Measurements from ENCODE around the gene PADI1. TPM values are rescaled to one million over a fixed set of nuclear protein-coding genes. Genes with fewer than 3 reads are reported as not detected.

The PADI1 gene
- total and polyA plus RNA-seq, 2 of the 8 experiments (the other 6 are each of a cell fraction or from before 2014, with no cell fraction given) = 0.20 to 0.30 TPM

- FAIRE-seq = no peak
- TF ChIP-seq NANOG (IDR thresholded peaks at IDR 0.05; ENCODE audit: insufficient read depth, low read depth, low read length, poor library complexity, severe bottlenecking) (no peak), PHF8 (conservative IDR thresholded peaks at IDR 0.05; ENCODE audit: low read depth, low read length) (no peak), ATF2 (IDR thresholded peaks at IDR 0.05; ENCODE audit: low read length) (no peak), ATF3 (IDR thresholded peaks at IDR 0.05; ENCODE audit: insufficient read depth, low read depth, low read length) (no peak), FOSL1 (IDR thresholded peaks at IDR 0.05; ENCODE audit: insufficient read depth, low read depth, low read length) (no peak), HDAC2 (IDR thresholded peaks at IDR 0.05; ENCODE audit: borderline replicate concordance in 1 of 2, low read depth in 2 of 2, low read length in 2 of 2) (no peak), JUN (IDR thresholded peaks at IDR 0.05; ENCODE audit: low read depth, low read length) (no peak), EZH2 (IDR thresholded peaks at IDR 0.05; ENCODE audit: low read depth, low read length, severe bottlenecking) (no peak)
- TF ChIP-seq, protein P1, sequence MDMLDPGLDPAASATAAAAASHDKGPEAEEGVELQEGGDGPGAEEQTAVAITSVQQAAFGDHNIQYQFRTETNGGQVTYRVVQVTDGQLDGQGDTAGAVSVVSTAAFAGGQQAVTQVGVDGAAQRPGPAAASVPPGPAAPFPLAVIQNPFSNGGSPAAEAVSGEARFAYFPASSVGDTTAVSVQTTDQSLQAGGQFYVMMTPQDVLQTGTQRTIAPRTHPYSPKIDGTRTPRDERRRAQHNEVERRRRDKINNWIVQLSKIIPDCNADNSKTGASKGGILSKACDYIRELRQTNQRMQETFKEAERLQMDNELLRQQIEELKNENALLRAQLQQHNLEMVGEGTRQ (IDR thresholded peaks at IDR 0.05; ENCODE audit: low read length) = no peak
These were observed 61.0 kb downstream of the PADI1 start for GRCh38 chr1:17265950-17266349.

More at GRCh38 chr1:17265950-17266349, 61.0 kb downstream of the PADI1 start:
- Histone ChIP-seq H2BK5ac (ENCODE audit: low read depth, low read length) (0 out of 2 replicates have a peak overlapping the region, but pooled peaks have one; percentile 13), H2BK20ac (ENCODE audit: low read length) (no peak overlapping the region), H3K4ac (replicated peaks; ENCODE audit: insufficient read length, low read depth, low read length) (no peak overlapping the region), H3K9me3 (ENCODE audit: insufficient read depth in 2 of 2, low read depth in 1 of 2, low read length in 1 of 2) (no peaks in the 10 kb centered on the region), H3K79me2 (ENCODE audit: control insufficient read depth in 1 of 2, insufficient read depth in 2 of 2, low read length in 2 of 2) (no peaks in the 10 kb centered on the region), H3K36me3 (ENCODE audit: control insufficient read depth in 2 of 4, insufficient read depth in 4 of 4, low read length in 3 of 4) (no peaks in the 10 kb centered on the region), H3K4me1 (replicated peaks in 1 of 4; ENCODE audit: control insufficient read depth in 3 of 4, insufficient read depth in 4 of 4, low read length in 3 of 4) (no peaks in the 10 kb centered on the region; a peak in 1 of 7 replicates), H3K27me3 (replicated peaks in 1 of 4; ENCODE audit: control insufficient read depth in 3 of 4, extremely low read depth in 1 of 4, insufficient read depth in 3 of 4, low read length in 3 of 4) (no peaks in the 10 kb centered on the region), H3K27ac (ENCODE audit: low read depth, low read length) (no peak overlapping the region), H3K79me1 (ENCODE audit: low read depth, low read length) (no peaks in the 10 kb centered on the region), H3K4me3 (ENCODE audit: extremely low read depth in 1 of 4, insufficient read depth in 2 of 4, low read depth in 3 of 4, low read length in 4 of 4) (no peak overlapping the region), H3K23ac (ENCODE audit: insufficient read length) (no peak overlapping the region), H3K14ac (ENCODE audit: insufficient read length) (no peak overlapping the region), H4K20me1 (replicated peaks in 1 of 2; ENCODE audit: control insufficient read depth in 1 of 2, insufficient read depth in 2 of 2, low read length in 2 of 2) (no peaks in the 10 kb centered on the region), H4K91ac (replicated peaks; ENCODE audit: insufficient read length, low read length) (no peak overlapping the region), H4K8ac (ENCODE audit: extremely low read depth, insufficient read depth, low read length) (no peak overlapping the region), H2BK15ac (ENCODE audit: low read length) (no peak overlapping the region), H4K5ac (ENCODE audit: insufficient read length, low read depth, low read length) (no peak overlapping the region), H3K4me2 (ENCODE audit: insufficient read depth in 1 of 2, low read depth in 2 of 2, low read length in 2 of 2) (no peak overlapping the region), H3K56ac (replicated peaks; ENCODE audit: insufficient read length, low read depth, low read length) (no peak overlapping the region), H3K23me2 (ENCODE audit: low read depth, low read length) (no peaks in the 10 kb centered on the region), H3K9ac (replicated peaks in 1 of 4; ENCODE audit: extremely low read depth in 1 of 4, low read depth in 3 of 4, low read length in 3 of 4) (no peak overlapping the region), H2BK120ac (replicated peaks; ENCODE audit: low read depth, low read length) (no peak overlapping the region), H2AFZ (ENCODE audit: low read length) (no peak overlapping the region), H2BK12ac (ENCODE audit: low read depth, low read length) (no peak overlapping the region), H2AK5ac (ENCODE audit: low read depth, low read length) (no peak overlapping the region), H3K18ac (ENCODE audit: extremely low read depth, low read length) (no peak overlapping the region)
- no peak for DNase-seq (ENCODE audit: low read depth in 1 of 2, low spot score in 2 of 2)
- 87% methylated on average over 4 of the region's 4 CpGs; no CpG with 5 or more reads in 1 of the 2 experiments for WGBS, 2 experiments (ENCODE audit: extremely low coverage in 1 of 2, insufficient coverage in 1 of 2, insufficient read length in 1 of 2, insufficient replicate concordance in 2 of 2, low coverage in 1 of 2, low lambda C conversion rate in 2 of 2, missing lambda C conversion rate in 1 of 2)
- POLR2A ChIA-PET (ENCODE audit: partially characterized antibody) = no interaction called here
- CTCF ChIA-PET (ENCODE audit: partially characterized antibody) = interaction anchor here (0.7 to 2.2 kb wide), 8 partner anchors 10 to 206 kb away, joined by 3 to 9 read pairs (median 4); no protein-coding TSS in a partner anchor
